GM18868 (cell line): ENCODE measurements around the gene YPEL3.
"Not testable (repeated sequence)": the region's sequence is repeated elsewhere in the genome, so short reads cannot be mapped to it uniquely, and the experiment has no call there.

Experiments
- ATAC-seq: cut with Tn5 transposase; IDR thresholded peaks from one replicate; pipeline ENCODE4 v1.9.1; 2021; ENCODE audit warnings: mild to moderate bottlenecking, moderate library complexity; ENCODE audit not compliant: unreplicated experiment

The YPEL3 gene

GRCh38 chr16:30117768-30118167, 21.8 kb upstream of the YPEL3 start:
- ATAC-seq: no peak

GRCh38 chr16:30116291-30117207, 20.5 kb upstream of the YPEL3 start:
- no peak for ATAC-seq

- ATAC-seq: no peak
Observed at GRCh38 chr16:30115238-30115637, 19.2 kb upstream of the YPEL3 start.

GRCh38 chr16:30114833-30115232, 18.8 kb upstream of the YPEL3 start:
- not testable (repeated sequence) for ATAC-seq

GRCh38 chr16:30114411-30114810, 18.4 kb upstream of the YPEL3 start:
- ATAC-seq: no peak

- no peak for ATAC-seq
Observed at GRCh38 chr16:30113711-30114333, 17.8 kb upstream of the YPEL3 start.

- ATAC-seq: no peak
Observed at GRCh38 chr16:30113031-30113710, 17.2 kb upstream of the YPEL3 start, which contains the start of gene GDPD3. TSS of gene GDPD3 (minus strand) at chr16:30113537. CDS start at chr16:30113478, 59 bp downstream.

- no peak for ATAC-seq
Observed at GRCh38 chr16:30112197-30113030, 16.4 kb upstream of the YPEL3 start.

GRCh38 chr16:30110661-30111060, 14.6 kb upstream of the YPEL3 start:
- ATAC-seq: no peak

- ATAC-seq: no peak
Observed at GRCh38 chr16:30108059-30108850, 12.2 kb upstream of the YPEL3 start.

- no peak for ATAC-seq
Observed at GRCh38 chr16:30104492-30104891, 8.5 kb upstream of the YPEL3 start.

GRCh38 chr16:30104090-30104489, 8.1 kb upstream of the YPEL3 start:
- ATAC-seq: no peak

GRCh38 chr16:30096862-30097563, 1.0 kb upstream of the YPEL3 start:
- ATAC-seq: no peak

GRCh38 chr16:30095166-30096078, 591 bp downstream of the YPEL3 start:
- ATAC-seq: no peak

- no peak for ATAC-seq
Observed at GRCh38 chr16:30094541-30095165, 1.4 kb downstream of the YPEL3 start.

- peak; percentile 46 for ATAC-seq
Observed at GRCh38 chr16:30092373-30093010, 3.5 kb downstream of the YPEL3 start.
